ENCODE data around the gene CLHC1.

The CLHC1 gene

GRCh38 chr2:55138882-55139229 lies 93.2 kb downstream of the CLHC1 start:
- TF ChIP-seq USF1 (IDR thresholded peaks at IDR 0.05) = no peak
- no peak for TF ChIP-seq CREB1 (IDR thresholded peaks at IDR 0.05; ENCODE audit: low read depth)
- no peak for TF ChIP-seq MAX (IDR thresholded peaks at IDR 0.05)
- no peak for TF ChIP-seq EP300 (IDR thresholded peaks at IDR 0.05; ENCODE audit: borderline replicate concordance)
- TF ChIP-seq NFIC (IDR thresholded peaks at IDR 0.05) = no peak
- no peak for TF ChIP-seq EGR1 (IDR thresholded peaks at IDR 0.05)
- no peak for TF ChIP-seq REST (IDR thresholded peaks at IDR 0.05; ENCODE audit: low read depth)
- no peak for TF ChIP-seq YY1 (IDR thresholded peaks at IDR 0.05; ENCODE audit: low read depth)
- TF ChIP-seq FOXM1 (IDR thresholded peaks at IDR 0.05; ENCODE audit: borderline replicate concordance, low read depth) = no peak
- TF ChIP-seq CEBPB (IDR thresholded peaks at IDR 0.05) = no peak
- no peak for TF ChIP-seq TEAD4 (IDR thresholded peaks at IDR 0.05)

GRCh38 chr2:55138014-55138881 lies 93.8 kb downstream of the CLHC1 start:
- TF ChIP-seq FOXM1 (IDR thresholded peaks at IDR 0.05; ENCODE audit: borderline replicate concordance, low read depth) (no peak), ZBTB7A (IDR thresholded peaks at IDR 0.05; ENCODE audit: low read depth) (no peak), MAX (IDR thresholded peaks at IDR 0.05) (no peak), REST (IDR thresholded peaks at IDR 0.05; ENCODE audit: low read depth) (no peak), NFIC (IDR thresholded peaks at IDR 0.05) (no peak), CREB1 (IDR thresholded peaks at IDR 0.05; ENCODE audit: low read depth) (no peak), TEAD4 (IDR thresholded peaks at IDR 0.05) (no peak), EP300 (IDR thresholded peaks at IDR 0.05; ENCODE audit: borderline replicate concordance) (no peak), RAD21 (IDR thresholded peaks at IDR 0.05; ENCODE audit: low read depth) (no peak), CEBPB (IDR thresholded peaks at IDR 0.05) (no peak), EGR1 (IDR thresholded peaks at IDR 0.05) (no peak), TCF12 (IDR thresholded peaks at IDR 0.05; ENCODE audit: low read depth) (no peak), TAF1 (IDR thresholded peaks at IDR 0.05; ENCODE audit: low read depth) (no peak), YY1 (IDR thresholded peaks at IDR 0.05; ENCODE audit: low read depth) (no peak), USF1 (IDR thresholded peaks at IDR 0.05) (no peak)

- TF ChIP-seq YY1 (IDR thresholded peaks at IDR 0.05; ENCODE audit: low read depth) (no peak), REST (IDR thresholded peaks at IDR 0.05; ENCODE audit: low read depth) (no peak), TCF12 (IDR thresholded peaks at IDR 0.05; ENCODE audit: low read depth) (no peak), ZBTB7A (IDR thresholded peaks at IDR 0.05; ENCODE audit: low read depth) (no peak), RAD21 (IDR thresholded peaks at IDR 0.05; ENCODE audit: low read depth) (no peak), MAX (IDR thresholded peaks at IDR 0.05) (no peak), EGR1 (IDR thresholded peaks at IDR 0.05) (no peak), TAF1 (IDR thresholded peaks at IDR 0.05; ENCODE audit: low read depth) (no peak), CREB1 (IDR thresholded peaks at IDR 0.05; ENCODE audit: low read depth) (no peak), TEAD4 (IDR thresholded peaks at IDR 0.05) (no peak), FOXM1 (IDR thresholded peaks at IDR 0.05; ENCODE audit: borderline replicate concordance, low read depth) (no peak), USF1 (IDR thresholded peaks at IDR 0.05) (no peak), CEBPB (IDR thresholded peaks at IDR 0.05) (no peak), EP300 (IDR thresholded peaks at IDR 0.05; ENCODE audit: borderline replicate concordance) (no peak), NFIC (IDR thresholded peaks at IDR 0.05) (no peak)
Observed at GRCh38 chr2:55137024-55137958, 94.8 kb downstream of the CLHC1 start.
